ENCODE data around the gene NCAPG2.
A peak's percentile ranks its signal among the peaks of the same experiment; 100 is the strongest.

NCAPG2 gene

DNA sequence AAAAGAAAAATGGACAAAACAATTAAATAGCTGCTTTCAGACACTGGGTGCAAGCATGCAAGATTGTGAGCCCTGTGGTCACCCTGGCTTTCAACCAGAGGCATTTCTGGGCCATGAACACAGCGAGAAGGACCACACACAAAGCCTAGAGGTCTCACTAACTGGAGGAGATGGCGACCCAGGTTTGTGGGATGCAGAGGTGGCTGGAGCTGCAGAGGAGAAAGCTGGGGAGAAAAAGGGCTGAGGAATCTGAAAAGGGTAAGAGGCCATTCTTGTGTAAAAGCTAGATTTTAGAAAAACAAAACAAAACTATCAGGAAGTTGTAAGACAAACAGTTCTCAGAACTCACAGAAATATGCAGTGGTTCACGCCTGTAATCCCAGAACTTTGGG is 86.9 kb downstream of the NCAPG2 start:
- TF ChIP-seq, protein P1, sequence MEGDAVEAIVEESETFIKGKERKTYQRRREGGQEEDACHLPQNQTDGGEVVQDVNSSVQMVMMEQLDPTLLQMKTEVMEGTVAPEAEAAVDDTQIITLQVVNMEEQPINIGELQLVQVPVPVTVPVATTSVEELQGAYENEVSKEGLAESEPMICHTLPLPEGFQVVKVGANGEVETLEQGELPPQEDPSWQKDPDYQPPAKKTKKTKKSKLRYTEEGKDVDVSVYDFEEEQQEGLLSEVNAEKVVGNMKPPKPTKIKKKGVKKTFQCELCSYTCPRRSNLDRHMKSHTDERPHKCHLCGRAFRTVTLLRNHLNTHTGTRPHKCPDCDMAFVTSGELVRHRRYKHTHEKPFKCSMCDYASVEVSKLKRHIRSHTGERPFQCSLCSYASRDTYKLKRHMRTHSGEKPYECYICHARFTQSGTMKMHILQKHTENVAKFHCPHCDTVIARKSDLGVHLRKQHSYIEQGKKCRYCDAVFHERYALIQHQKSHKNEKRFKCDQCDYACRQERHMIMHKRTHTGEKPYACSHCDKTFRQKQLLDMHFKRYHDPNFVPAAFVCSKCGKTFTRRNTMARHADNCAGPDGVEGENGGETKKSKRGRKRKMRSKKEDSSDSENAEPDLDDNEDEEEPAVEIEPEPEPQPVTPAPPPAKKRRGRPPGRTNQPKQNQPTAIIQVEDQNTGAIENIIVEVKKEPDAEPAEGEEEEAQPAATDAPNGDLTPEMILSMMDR (conservative IDR thresholded peaks at IDR 0.05; ENCODE audit: control insufficient read depth, insufficient read depth, low read depth, low read length) = no peak
- no peak overlapping the region for H3K4me3 ChIP-seq (ENCODE audit: control insufficient read depth, low read depth, low read length)
- DNase-seq (ENCODE audit: low read depth) = peak; percentile 21

DNA sequence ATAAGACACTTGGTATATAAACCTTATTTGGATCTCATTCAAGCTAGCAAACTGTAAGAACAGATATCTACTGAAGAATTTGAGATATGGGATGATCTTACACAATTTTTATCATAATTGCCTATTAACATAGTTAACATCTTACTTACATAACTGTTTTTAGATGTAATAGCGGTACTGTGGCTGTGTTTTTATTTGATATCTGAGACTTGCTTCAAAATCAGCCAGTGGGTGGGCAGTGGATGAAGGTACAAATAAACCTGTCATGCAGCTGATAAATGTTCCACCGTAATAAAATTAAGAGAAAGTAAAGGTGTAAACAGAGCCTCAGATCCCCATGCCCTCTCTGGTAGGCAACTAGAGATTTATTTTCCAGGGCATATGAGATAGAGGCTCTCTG is 88.6 kb downstream of the NCAPG2 start:
- TF ChIP-seq, protein P1 (conservative IDR thresholded peaks at IDR 0.05; ENCODE audit: control insufficient read depth, insufficient read depth, low read depth, low read length) = no peak
- no peak for DNase-seq (ENCODE audit: low read depth)
- no peak overlapping the region for H3K4me3 ChIP-seq (ENCODE audit: control insufficient read depth, low read depth, low read length)

DNA sequence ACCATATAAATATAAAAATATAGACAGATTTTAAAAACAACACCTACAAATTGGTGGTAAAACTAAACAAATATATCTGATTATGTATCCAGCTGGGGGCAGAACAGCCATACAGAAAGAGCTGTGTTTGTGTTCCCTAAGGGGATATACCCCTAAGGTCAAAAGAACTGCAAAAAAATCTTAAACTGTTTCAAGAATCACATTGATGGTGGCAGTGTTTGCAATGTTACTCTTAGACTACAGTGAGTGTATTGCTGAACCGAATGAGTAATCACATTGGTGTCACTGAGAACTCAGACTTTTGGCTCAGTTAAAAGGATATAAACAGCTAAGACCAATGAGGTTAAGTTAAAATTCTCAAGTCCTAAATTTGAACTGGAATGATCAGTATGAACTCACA is 89.9 kb downstream of the NCAPG2 start:
- DNase-seq (ENCODE audit: low read depth) = peak; percentile 83
- H3K4me3 ChIP-seq (ENCODE audit: control insufficient read depth, low read depth, low read length) = no peak overlapping the region
- TF ChIP-seq, protein P1 (conservative IDR thresholded peaks at IDR 0.05; ENCODE audit: control insufficient read depth, insufficient read depth, low read depth, low read length) = peak; percentile 37

DNA sequence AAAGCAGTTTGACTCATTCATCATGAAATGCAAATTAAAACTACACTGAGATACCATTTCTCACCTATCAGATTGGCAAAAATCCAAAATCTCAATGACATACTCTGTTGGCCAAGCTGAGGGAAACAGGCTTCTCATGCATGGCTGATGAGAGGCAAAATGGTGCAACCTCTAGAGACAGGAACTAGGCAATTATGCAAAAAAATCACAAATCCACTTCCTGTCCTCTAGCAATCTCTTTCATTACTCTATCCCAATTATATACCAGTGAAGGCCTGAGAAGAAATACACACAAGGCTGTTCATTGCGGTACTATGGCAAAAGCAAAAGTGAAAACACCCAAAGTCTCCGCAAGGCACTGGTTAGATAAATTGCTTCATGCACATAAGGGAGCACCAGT is 91.1 kb downstream of the NCAPG2 start:
- H3K4me3 ChIP-seq (ENCODE audit: control insufficient read depth, low read depth, low read length) = no peak overlapping the region
- TF ChIP-seq, protein P1 (conservative IDR thresholded peaks at IDR 0.05; ENCODE audit: control insufficient read depth, insufficient read depth, low read depth, low read length) = no peak
- no peak for DNase-seq (ENCODE audit: low read depth)

DNA sequence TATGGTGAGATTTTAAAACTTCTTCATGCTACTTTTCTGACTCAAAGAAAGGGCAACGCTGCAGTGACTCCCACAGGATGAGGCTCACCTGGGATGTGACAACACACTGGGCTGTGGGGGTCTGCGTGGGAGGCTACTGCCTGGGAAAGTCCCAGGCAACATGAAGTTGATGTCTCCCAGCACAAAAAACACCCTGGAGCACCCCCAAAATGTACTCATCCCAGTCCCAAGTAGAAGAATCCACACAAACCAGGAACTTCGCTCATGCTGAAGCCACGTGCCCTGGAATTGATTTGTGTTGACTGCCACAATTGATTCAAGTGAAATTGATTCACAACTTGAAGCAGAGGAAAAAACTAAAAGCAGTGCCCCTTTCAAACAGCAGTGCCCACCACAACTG is 92.1 kb downstream of the NCAPG2 start:
- no peak for DNase-seq (ENCODE audit: low read depth)
- no peak overlapping the region for H3K4me3 ChIP-seq (ENCODE audit: control insufficient read depth, low read depth, low read length)
- TF ChIP-seq, protein P1 (conservative IDR thresholded peaks at IDR 0.05; ENCODE audit: control insufficient read depth, insufficient read depth, low read depth, low read length) = no peak

DNA sequence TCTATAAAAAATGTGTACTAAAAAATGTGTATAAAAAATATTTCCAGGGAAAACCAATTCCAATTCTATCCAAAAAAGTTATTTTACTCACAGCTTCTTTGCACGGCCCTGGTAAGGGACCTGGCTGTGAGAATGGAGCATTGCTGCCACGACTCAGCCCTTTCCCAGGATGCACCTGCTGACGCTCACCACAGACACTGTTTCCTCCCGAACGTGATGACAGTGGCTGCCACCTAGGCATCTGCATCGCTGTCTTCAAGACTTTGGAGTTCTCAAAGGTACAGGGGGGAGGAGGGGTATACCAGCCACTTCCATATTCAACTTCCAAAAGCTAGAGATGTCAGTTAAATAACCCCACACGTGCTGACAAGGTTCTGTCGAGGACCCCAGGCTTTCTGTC is 93.1 kb downstream of the NCAPG2 start:
- DNase-seq (ENCODE audit: low read depth) = no peak
- TF ChIP-seq, protein P1 (conservative IDR thresholded peaks at IDR 0.05; ENCODE audit: control insufficient read depth, insufficient read depth, low read depth, low read length) = no peak
- H3K4me3 ChIP-seq (ENCODE audit: control insufficient read depth, low read depth, low read length) = no peak overlapping the region

DNA sequence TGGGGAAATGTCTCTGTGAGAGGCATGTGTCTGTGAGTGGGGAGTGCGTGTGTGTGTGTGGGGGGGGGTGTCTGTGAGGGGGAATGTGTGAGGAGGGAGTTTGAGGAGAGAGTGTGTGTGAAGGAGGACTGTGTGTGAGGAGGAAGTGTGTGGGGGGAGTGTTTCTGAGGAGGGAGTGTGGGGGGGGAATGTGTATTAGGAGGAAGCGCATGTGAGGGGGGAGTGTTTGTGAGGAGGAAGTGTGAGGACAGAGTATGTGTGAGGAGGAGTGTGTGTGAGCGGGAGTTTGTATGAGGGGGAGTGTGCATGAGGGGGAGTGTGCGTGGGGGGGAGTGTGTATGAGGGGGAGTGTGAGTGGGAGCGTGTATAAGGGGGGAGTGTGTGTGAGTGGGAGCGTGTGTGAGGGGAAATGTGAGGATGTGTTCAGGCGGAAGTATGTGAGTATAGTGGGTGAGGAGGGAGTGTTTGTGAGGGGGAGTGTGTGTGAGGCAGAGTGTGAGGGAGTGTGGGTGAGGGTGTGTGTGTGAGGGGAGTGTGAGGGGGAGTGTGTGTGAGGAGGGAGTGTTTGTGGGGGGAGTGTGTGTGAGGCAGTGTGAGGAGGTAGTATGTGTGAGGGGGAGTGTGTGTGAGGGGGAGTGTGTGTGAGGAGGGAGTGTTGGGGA is 95.2 kb downstream of the NCAPG2 start:
- H3K4me3 ChIP-seq (ENCODE audit: control insufficient read depth, low read depth, low read length) = no peak overlapping the region
- DNase-seq (ENCODE audit: low read depth) = no peak
- TF ChIP-seq, protein P1 (conservative IDR thresholded peaks at IDR 0.05; ENCODE audit: control insufficient read depth, insufficient read depth, low read depth, low read length) = no peak
